HG02970 (cell line): ENCODE results near the gene IPO7.

Source experiments
- ATAC-seq: cut with Tn5 transposase; IDR thresholded peaks from one replicate; pipeline ENCODE4 v1.9.1; 2021; ENCODE audit warnings: mild to moderate bottlenecking, moderate library complexity, moderate number of reproducible peaks; ENCODE audit not compliant: unreplicated experiment, low FRiP score

The IPO7 gene

GRCh38 chr11:9489080-9489765, 104.8 kb downstream of the IPO7 start:
- no peak for ATAC-seq

- no peak for ATAC-seq
Measured at GRCh38 chr11:9490376-9490775, 105.9 kb downstream of the IPO7 start.

DNA sequence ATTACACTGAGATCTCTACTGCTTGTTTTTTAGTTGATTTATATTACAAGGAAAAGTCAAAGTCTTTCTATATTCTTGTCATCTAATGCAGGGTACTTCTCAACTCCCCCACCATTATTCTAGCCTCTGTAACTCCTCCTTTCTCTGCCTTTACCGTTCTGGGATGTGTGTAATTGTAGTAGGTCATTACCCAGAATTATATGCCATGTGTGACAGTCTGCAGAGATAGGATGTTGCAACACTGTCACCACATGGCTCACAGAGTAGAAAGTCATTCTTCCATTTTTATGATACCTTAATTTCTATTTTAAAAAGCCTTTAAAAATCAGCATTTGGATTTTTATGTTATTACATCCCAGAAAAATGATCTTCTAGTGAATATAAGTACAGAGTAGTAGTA, 109.0 kb downstream of the IPO7 start:
- no peak for ATAC-seq

GRCh38 chr11:9494316-9494715, 109.9 kb downstream of the IPO7 start:
- ATAC-seq = no peak

DNA sequence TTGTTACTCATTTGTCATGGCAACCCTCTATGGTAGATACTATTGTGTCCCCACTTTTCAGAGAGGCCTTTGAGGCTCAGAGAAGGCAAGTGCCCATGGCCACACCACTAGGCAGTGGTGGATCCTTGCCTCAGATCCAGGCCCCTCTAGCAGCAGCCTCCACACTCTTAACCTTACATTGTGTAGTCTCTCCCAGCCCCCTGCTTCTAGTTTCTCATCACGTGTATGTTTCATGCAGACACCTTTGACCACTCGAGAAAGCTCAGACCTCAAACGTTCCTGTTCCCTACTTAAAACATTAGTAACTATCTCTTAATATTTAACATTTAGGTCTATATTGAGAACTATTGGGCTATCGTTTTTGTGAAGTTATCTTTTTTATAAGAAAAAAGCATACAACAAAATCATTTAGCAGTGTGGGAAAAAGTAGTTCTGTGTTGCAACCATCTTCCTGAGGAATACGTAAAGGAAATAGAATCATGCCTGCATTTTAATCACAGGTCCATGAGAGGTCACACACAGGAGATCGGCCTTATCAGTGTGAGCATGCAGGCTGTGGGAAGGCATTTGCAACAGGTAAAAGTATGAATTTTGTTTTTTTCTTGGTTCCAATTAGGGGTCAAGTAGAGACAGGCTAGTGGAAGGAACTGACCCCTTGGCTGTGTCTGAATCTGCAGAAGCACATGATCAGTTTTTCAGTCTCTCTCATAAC, 111.5 kb downstream of the IPO7 start:
- ATAC-seq = no peak
